ENCODE results near the gene FBXO21.

- TF ChIP-seq CTCF (IDR thresholded peaks at IDR 0.05) (no peak), POLR2A (IDR thresholded peaks at IDR 0.05) (no peak)
Measured at GRCh38 chr12:117207675-117208074, 17.4 kb upstream of the FBXO21 start.
